HG03521 (cell line): ENCODE results near the gene LRFN4.
"Not testable (repeated sequence)": the region's sequence is repeated elsewhere in the genome, so short reads cannot be mapped to it uniquely, and the experiment has no call there.

Experiments used
- ATAC-seq: cut with Tn5 transposase; IDR thresholded peaks from one replicate; pipeline ENCODE4 v1.9.1; 2021; ENCODE audit warnings: mild to moderate bottlenecking, moderate library complexity; ENCODE audit not compliant: unreplicated experiment

LRFN4 gene

DNA sequence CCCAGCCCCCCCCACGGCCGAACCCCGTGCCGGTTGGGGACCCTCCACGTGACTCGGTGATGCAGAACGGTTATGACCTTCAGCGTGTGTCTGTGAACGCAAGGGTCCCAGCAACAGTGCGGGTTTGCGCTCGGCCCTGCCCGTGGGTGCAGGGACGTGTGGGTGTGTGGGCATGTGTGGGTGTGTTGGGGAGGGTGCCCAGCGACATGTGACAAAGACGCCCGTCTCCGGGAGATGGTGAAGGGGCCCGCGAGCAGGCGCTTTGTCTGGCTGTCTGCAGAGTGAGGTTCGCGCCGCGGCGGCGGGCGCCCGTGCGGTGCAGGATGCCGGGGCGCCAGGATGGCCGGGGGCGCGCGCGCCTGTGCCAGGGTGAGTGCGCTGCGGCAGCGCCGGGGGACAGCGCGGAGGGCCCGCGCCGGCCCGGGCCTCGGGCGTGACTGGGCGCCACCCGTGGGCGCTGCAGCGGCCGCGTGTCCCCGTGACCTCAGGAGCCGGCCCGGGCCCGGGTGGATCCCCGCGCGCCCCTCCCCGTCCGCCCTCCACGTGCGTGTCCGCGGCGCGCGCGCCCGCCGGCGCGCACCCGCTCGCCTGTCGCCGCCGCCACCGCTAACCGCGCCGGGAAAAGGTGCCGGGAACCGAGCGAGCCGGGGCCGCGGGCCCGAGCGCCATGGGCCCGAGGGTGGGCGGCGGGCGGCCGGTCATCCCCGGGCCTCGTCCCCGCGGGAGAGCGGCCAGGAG, at the start of gene LRFN4:
Gene LRFN4, plus strand, starts transcription at position 569 of the 738 bp plus-strand sequence. CDS start 681 bp downstream, outside the sequence.
- ATAC-seq = peak; percentile 13

DNA sequence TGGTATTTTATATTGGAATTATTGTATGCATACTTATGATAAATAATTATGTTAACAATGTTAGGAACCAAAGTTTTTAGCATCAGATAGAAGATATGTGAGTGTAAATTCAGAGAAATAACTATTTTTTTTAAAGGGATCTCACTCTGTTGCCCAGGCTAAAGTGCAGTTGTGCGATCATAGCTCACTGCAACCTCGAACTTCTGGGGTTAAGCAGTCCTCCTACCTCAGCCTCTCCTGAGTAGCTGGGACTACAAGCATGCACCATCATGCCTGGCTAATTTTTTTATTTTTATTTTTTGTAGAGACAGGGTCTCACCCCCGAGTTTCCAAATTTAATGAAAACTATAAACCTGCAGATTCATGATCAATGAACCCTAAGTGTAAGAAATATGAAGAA, 47.3 kb upstream of the LRFN4 start:
- ATAC-seq = no peak

GRCh38 chr11:66810576-66811185, 46.2 kb upstream of the LRFN4 start:
- no peak for ATAC-seq

- ATAC-seq = no peak
These were observed 42.2 kb upstream of the LRFN4 start for GRCh38 chr11:66814678-66815077.

DNA sequence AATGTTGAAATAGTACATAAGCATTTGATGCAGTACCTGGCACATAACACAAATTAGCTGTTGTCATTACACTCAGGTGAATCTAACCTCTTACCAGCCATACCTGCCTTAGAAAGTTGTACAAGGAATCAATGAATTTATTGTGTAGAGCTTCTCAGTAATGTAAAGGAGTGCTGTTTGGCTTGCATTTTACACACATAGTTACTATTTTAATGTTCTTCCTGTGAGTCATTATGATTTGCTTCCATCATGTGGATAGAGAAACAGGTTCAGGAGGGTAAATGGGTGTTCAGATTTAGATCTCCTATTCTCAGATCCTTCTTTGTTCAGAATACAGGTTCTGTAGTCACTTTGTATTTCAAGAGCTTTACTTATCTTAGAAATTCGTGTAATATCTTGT, 41.2 kb upstream of the LRFN4 start:
- no peak for ATAC-seq

DNA sequence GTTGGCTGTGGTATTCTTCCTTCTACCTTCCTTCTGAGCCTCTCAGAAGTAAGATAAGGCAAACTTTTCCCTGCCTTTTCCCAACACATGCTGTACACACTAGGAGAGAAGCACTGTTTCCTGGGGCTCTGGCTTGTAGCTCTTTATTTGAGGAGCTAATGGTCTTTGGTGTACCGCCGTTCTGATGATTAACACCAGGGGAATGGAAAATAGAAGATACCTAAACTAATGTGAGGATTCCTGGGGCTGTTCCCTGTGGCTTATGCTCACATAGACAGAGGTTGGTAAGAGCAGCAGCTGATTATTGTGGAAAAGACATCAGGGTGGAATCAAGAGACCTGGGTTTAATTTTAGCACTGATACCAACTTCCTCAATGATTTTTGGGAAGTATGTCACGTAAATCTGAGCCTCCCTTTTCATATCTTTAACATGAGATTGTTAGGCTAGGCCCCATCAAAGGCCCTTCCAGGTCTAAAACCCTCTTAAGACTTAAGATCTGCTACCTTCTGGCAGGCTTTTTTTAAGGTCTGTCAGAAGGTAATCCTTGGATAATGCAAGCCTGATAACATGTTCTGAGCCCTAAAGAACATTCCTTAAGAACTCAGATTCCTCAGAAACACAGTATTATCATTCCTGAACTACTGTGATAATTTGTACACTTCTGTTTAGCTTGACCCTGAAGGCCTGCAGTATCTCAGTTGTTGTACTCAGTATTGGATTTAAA, 38.5 kb upstream of the LRFN4 start:
- no peak for ATAC-seq

GRCh38 chr11:66820381-66820780, 36.5 kb upstream of the LRFN4 start:
- no peak for ATAC-seq

DNA sequence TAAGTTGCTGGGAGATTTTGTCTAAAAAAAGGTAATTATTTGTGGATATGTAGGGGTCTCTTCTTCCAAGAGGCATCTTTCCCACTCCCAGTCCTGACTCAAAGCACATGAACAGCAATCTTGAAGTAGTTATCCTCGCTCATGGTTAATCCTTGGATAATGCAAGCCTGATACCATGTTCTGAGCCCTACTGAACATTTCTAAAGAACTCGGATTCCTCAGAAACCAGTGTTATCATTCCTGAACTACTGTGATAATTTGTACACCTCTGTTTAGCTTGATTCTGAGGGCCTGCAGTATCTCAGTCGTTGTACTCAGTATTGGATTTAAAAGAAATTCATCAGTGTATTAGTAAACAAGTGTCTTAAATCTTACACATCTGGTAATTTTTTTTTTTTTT, 36.0 kb upstream of the LRFN4 start:
- no peak for ATAC-seq

- no peak for ATAC-seq
These were observed 33.2 kb upstream of the LRFN4 start for GRCh38 chr11:66823700-66824099.

DNA sequence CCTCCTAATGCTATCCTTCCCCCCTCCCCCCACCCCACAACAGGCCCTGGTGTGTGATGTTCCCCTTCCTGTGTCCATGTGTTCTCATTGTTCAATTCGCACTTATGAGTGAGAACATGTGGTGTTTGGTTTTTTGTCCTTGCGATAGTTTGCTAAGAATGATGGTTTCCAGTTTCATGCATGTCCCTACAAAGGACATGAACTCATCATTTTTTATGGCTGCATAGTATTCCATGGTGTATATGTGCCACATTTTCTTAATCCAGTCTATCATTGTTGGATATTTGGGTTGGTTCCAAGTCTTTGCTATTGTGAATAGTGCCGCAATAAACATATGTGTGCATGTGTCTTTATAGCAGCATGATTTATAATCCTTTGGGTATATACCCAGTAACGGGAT, 32.3 kb upstream of the LRFN4 start:
- not testable (repeated sequence) for ATAC-seq

- no peak for ATAC-seq
These were observed 22.4 kb upstream of the LRFN4 start for GRCh38 chr11:66834539-66834845.

GRCh38 chr11:66834943-66835342, 21.9 kb upstream of the LRFN4 start:
- ATAC-seq = no peak

GRCh38 chr11:66835768-66836405, 21.0 kb upstream of the LRFN4 start:
- ATAC-seq = no peak

DNA sequence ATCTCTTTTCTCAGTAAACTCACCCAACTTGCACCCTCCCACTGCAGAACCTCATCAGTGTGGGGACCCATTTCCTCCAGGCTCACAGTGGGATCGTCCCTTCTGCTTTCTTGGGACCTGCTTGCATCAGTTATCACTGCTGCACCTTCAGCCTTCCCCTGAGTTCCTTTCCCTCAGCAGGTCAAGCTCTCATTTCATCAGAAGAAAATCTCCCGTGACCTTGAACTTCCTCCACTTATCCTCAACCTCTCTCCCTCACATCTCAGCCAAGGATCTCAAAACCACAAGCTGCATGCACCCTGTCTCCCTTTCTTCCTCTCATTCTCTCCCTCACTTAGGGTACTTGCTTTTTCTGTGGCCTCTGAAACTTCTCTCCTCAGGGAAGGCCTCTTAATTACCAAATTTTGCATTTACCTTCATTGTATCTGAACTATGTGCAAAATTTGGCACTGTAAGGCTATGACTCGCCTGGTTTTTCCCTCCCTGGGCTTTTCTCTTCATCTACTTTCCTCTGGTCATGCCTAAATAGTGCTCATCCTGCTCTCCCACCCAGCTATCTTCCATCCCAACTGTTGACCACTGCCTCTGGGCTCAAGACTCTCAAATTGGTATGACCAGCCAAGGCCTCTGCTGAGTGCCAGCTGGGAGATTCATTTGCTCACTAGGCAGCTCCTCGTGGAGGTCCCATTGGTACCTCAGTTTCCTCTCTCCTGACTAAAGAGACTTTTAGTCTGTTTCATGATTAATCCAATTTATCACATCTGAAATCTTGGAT, 16.4 kb upstream of the LRFN4 start:
- no peak for ATAC-seq

GRCh38 chr11:66841861-66842260, 15.0 kb upstream of the LRFN4 start:
- ATAC-seq = no peak

- no peak for ATAC-seq
These were observed 14.4 kb upstream of the LRFN4 start for GRCh38 chr11:66842501-66842895.

GRCh38 chr11:66842896-66843775, 13.7 kb upstream of the LRFN4 start, which contains the start of gene RCE1:
Gene RCE1 (plus strand): TSS chr11:66843441. CDS start chr11:66843456, 15 bp downstream.
- peak; percentile 83 for ATAC-seq

DNA sequence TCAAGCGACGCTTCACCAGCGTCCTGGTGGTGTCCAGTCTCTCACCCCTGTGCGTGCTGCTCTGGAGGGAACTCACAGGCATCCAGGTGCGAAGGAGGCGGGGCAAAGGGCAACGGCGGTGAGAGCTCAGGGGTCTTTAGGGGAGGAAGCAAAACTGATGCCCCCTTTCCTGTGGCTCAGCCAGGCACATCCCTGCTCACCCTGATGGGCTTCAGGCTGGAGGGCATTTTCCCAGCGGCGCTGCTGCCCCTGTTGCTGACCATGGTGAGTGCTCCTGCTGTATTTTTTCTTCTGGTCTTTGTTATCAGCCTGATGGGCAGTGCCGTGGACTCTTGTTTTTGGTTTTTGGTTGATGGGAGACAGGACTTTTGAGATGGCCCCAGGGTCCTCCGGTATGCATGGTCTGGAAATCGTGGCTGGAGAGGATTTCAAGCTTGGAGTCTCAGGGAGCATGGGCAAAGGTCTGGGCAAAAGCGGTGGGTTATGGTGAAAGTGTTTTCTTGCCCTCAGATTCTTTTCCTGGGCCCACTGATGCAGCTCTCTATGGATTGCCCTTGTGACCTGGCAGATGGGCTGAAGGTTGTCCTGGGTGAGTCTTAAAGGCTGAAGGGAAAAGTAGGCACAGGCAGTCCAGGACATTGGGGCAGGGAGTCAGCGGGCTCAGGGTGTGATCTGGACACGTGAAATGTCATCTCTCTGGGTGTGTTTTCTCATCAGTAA, 12.9 kb upstream of the LRFN4 start:
- ATAC-seq = no peak

DNA sequence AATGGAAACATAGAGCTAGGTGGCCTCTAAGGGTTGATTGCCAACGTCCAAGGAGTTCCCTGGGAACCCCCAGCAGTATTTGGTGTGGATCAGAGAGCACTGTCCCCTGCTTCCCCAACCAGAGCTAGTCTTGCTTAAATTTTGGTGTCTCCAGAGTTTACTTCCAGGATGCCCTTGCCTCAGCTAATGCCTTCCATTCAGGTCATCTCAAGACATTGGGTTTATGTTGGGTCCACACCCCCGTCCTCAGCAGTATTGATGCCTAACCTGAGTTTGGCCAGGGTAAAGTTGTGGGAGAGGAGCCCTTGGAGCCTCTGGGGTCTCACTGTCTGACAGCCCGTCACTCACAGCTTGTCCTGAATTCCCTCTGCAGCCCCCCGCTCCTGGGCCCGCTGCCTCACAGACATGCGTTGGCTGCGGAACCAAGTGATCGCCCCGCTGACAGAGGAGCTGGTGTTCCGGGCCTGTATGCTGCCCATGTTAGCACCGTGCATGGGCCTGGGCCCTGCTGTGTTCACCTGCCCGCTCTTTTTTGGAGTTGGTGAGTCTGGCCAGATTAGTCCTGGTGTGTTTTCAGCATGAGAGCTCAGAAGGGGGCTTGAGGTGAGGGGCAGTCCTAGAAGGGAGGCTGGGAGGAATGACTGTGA, 12.2 kb upstream of the LRFN4 start:
- ATAC-seq = no peak
